ENCODE measurements around the gene BRAP.

DNA sequence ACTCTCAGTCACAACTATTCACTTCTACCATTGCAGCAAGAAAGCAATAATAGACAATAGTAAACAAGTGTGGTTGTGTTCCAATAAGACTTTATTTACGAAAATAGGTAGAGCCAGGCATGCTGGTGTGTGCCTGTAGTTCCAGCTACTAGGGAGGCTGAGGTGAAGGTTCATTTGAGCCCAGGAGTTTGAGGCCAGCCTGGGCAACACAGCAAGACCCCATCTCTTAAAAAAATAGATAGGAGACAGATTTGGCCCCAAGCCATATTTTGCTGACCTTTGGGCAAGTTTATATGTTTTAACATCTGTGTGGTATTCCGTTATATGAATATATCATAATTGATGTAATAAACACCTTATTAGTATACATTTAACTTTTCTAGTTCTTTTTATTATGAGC is 14.2 kb upstream of the BRAP start:
- TF ChIP-seq ZNF384 (IDR thresholded peaks at IDR 0.05; ENCODE audit: borderline replicate concordance, low read depth, low read length): no peak
- TF ChIP-seq CHD2 (IDR thresholded peaks at IDR 0.05; ENCODE audit: borderline replicate concordance, low read depth, low read length): no peak
- TF ChIP-seq MYC (IDR thresholded peaks at IDR 0.05; ENCODE audit: insufficient read depth, insufficient read length, insufficient replicate concordance, low read length, severe bottlenecking): no peak
- no peak for TF ChIP-seq POLR2A (IDR thresholded peaks at IDR 0.05; ENCODE audit: low read depth, low read length)
- TF ChIP-seq EZH2 (IDR thresholded peaks at IDR 0.05; ENCODE audit: borderline replicate concordance, control insufficient read depth, low read depth, low read length): no peak
- TF ChIP-seq, protein P1, sequence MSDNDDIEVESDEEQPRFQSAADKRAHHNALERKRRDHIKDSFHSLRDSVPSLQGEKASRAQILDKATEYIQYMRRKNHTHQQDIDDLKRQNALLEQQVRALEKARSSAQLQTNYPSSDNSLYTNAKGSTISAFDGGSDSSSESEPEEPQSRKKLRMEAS (IDR thresholded peaks at IDR 0.05; ENCODE audit: low read depth, low read length): no peak
- TF ChIP-seq, protein P2, sequence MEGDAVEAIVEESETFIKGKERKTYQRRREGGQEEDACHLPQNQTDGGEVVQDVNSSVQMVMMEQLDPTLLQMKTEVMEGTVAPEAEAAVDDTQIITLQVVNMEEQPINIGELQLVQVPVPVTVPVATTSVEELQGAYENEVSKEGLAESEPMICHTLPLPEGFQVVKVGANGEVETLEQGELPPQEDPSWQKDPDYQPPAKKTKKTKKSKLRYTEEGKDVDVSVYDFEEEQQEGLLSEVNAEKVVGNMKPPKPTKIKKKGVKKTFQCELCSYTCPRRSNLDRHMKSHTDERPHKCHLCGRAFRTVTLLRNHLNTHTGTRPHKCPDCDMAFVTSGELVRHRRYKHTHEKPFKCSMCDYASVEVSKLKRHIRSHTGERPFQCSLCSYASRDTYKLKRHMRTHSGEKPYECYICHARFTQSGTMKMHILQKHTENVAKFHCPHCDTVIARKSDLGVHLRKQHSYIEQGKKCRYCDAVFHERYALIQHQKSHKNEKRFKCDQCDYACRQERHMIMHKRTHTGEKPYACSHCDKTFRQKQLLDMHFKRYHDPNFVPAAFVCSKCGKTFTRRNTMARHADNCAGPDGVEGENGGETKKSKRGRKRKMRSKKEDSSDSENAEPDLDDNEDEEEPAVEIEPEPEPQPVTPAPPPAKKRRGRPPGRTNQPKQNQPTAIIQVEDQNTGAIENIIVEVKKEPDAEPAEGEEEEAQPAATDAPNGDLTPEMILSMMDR (IDR thresholded peaks at IDR 0.05 in 2 of 3, conservative IDR thresholded peaks at IDR 0.05 in 1 of 3; ENCODE audit: control insufficient read depth in 2 of 3, extremely low read depth in 1 of 3, insufficient read depth in 1 of 3, low read depth in 3 of 3, low read length in 3 of 3): no peak
- TF ChIP-seq ZBTB33 (IDR thresholded peaks at IDR 0.05): no peak

Measured in GM12878 (cell line).